DOHH2 (cell line): ENCODE measurements around the gene PACSIN1.

Experiments
- CTCF ChIP-seq: fragments of 200-600 bp; sonication (generic); IDR thresholded peaks from one replicate; pipeline ENCODE4 v1.5.1; 2014; ENCODE audit warnings: antibody characterized with exemption, mild to moderate bottlenecking, low read depth, low read length; ENCODE audit not compliant: poor library complexity, severe bottlenecking
- EZH2phosphoT487 ChIP-seq: fragments of 200-600 bp; sonication (generic); IDR thresholded peaks from 2 replicates; pipeline ENCODE4 v1.6.1; 2017; ENCODE audit warnings: borderline replicate concordance, mild to moderate bottlenecking, antibody characterized with exemption, low read length, moderate library complexity, mixed read lengths

- TF ChIP-seq CTCF (no peak), EZH2phosphoT487 (no peak)
These were observed 102.7 kb downstream of the PACSIN1 start for GRCh38 chr6:34568341-34569201.
